ENCODE results near the gene CACNA1D.

The CACNA1D gene

DNA sequence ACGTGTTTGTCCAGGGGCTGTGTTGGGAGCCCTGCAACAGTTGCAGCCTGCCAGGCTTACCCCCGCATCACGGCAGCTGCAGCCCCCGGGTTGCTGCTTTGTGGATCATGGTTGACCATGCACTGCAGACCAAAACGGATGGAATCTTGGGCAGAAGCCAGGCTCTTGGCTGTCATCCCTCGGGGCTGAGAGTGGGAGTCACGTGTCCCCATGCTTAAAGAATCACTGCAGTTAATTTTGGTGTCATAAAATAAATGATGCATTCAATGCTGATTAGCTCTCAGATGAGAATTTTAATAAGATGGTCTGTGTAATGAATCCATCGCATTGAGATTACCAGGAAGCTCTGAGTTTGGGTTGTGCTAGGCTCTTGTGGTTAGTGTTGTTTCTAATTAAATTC, 236.2 kb downstream of the CACNA1D start:
- Histone ChIP-seq H3K4me1 (ENCODE audit: control insufficient read depth, insufficient read depth, low read length) (no peaks in the 10 kb centered on the region), H3K27me3 (ENCODE audit: control insufficient read depth, insufficient read depth, low read length) (no peaks in the 10 kb centered on the region), H3K9ac (ENCODE audit: low read length) (no peak overlapping the region), H3K4me3 (ENCODE audit: low read depth, low read length) (no peak overlapping the region), H3K36me3 (ENCODE audit: control insufficient read depth, insufficient read depth, low read length) (no peaks in the 10 kb centered on the region), H3K9me3 (ENCODE audit: control insufficient read depth, insufficient read depth, low read depth, low read length) (no peaks in the 10 kb centered on the region), H3K27ac (ENCODE audit: low read depth, low read length) (no peak overlapping the region)

DNA sequence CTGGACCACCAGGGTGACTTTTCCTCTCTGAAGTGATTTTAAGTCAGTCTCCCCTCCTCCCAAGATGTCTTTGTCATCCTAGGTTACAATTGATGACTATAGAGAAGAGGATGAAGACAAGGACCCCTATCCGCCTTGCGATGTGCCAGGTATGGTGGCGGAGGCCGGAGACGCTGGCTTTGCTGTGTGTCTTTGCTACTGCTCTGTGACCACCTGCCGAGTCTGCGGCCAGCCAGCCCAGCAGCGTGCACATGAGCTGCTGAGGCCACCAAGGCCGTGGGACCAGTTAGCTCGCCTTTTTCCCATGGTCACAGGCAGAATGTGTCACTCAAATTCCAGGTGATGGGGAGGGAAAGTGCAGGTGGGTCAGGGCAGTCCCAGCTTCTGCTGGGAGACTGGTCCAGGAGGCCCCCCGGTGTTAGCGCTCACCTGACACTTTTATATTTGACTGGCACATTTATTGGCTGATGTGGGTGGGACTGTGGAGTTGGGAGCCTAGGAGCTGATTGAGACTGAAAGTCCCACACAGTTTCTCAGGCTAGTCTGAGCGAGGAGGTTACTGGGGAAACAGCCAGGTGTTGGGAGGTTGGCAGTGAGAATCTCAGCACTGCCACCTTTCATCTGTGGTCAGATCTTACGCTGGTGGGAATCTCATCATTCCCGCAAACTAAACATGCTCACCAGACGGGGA, 237.7 kb downstream of the CACNA1D start:
- Histone ChIP-seq H3K27me3 (ENCODE audit: control insufficient read depth, insufficient read depth, low read length) (no peaks in the 10 kb centered on the region), H3K9ac (ENCODE audit: low read length) (no peak overlapping the region), H3K9me3 (ENCODE audit: control insufficient read depth, insufficient read depth, low read depth, low read length) (no peaks in the 10 kb centered on the region)

DNA sequence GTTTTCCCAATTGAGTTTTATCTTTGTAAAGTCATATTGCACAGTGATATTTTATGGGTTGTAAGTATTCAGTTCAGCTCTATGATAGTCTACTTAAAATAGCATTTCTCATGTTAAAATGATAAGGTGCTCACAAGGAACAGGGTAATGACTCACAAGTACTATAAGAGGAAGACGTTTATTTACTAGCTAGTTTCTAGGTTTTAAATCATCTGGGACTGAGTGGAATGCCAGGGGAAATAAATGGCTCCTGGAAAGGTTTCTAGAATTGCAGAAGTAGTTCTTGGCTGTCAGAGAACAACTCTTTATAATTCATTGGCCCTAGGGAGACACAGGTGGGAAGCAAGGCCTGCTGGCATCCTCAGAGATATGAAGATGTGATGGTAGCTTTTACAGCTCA, 239.0 kb downstream of the CACNA1D start:
- H3K36me3 ChIP-seq (ENCODE audit: control insufficient read depth, insufficient read depth, low read length) = no peaks in the 10 kb centered on the region
- H3K27me3 ChIP-seq (ENCODE audit: control insufficient read depth, insufficient read depth, low read length) = no peaks in the 10 kb centered on the region

More for the DNA sequence above, 237.7 kb downstream of the CACNA1D start:
- Histone ChIP-seq H3K36me3 (ENCODE audit: control insufficient read depth, insufficient read depth, low read length) (no peaks in the 10 kb centered on the region), H3K4me3 (ENCODE audit: low read depth, low read length) (no peak overlapping the region), H3K27ac (ENCODE audit: low read depth, low read length) (no peak overlapping the region), H3K4me1 (ENCODE audit: control insufficient read depth, insufficient read depth, low read length) (no peaks in the 10 kb centered on the region)

DNA sequence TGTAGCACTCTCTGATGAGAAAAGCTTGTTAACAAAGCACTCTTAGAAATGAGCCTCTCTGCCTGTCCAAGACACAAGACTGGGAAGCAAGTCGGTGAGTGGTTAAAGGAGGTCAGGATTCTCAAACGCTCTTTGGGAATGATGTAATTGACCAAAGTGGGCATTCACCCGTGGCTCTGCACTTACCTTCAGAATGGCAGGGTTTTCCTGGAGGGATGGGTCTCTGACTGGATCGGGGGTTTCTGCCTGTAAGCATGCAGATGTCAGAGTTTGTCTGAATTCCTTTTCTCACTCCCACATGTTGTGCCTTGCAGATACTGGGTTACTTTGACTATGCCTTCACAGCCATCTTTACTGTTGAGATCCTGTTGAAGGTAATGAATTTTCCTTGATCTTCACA, 245.6 kb downstream of the CACNA1D start:
- no peak overlapping the region for H3K9ac ChIP-seq (ENCODE audit: low read length)
- no peaks in the 10 kb centered on the region for H3K36me3 ChIP-seq (ENCODE audit: control insufficient read depth, insufficient read depth, low read length)
- H3K4me3 ChIP-seq (ENCODE audit: low read depth, low read length) = no peak overlapping the region
- no peak overlapping the region for H3K27ac ChIP-seq (ENCODE audit: low read depth, low read length)
- H3K4me1 ChIP-seq (ENCODE audit: control insufficient read depth, insufficient read depth, low read length) = no peaks in the 10 kb centered on the region; the same call in 1 of the 2 replicates
- no peaks in the 10 kb centered on the region for H3K9me3 ChIP-seq (ENCODE audit: control insufficient read depth, insufficient read depth, low read depth, low read length)
- H3K27me3 ChIP-seq (ENCODE audit: control insufficient read depth, insufficient read depth, low read length) = no peaks in the 10 kb centered on the region

More for the DNA sequence above, 239.0 kb downstream of the CACNA1D start:
- no peak overlapping the region for H3K4me3 ChIP-seq (ENCODE audit: low read depth, low read length)
- H3K9ac ChIP-seq (ENCODE audit: low read length) = no peak overlapping the region
- no peaks in the 10 kb centered on the region for H3K9me3 ChIP-seq (ENCODE audit: control insufficient read depth, insufficient read depth, low read depth, low read length)
- H3K4me1 ChIP-seq (ENCODE audit: control insufficient read depth, insufficient read depth, low read length) = no peaks in the 10 kb centered on the region
- no peak overlapping the region for H3K27ac ChIP-seq (ENCODE audit: low read depth, low read length)

DNA sequence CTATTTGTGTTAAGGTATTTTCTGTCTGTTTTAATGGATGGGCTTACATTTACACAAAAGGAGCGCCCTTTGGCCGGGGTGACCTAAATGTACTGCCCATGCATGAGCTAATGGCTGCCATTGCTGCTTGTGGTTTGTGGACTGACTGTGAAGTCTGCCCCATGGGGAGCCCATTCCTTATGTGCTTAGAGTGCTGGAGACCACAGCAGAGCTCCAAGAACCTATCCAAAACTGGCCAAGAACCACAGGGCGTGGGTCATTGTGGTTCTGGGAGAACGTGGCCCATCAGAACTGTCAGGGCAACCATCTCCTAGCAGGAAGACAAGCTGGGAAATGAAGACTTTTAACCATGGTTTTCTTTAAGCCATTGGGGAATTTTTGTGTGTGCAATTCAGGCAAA, 246.5 kb downstream of the CACNA1D start:
- H3K4me3 ChIP-seq (ENCODE audit: low read depth, low read length) = no peak overlapping the region

DNA sequence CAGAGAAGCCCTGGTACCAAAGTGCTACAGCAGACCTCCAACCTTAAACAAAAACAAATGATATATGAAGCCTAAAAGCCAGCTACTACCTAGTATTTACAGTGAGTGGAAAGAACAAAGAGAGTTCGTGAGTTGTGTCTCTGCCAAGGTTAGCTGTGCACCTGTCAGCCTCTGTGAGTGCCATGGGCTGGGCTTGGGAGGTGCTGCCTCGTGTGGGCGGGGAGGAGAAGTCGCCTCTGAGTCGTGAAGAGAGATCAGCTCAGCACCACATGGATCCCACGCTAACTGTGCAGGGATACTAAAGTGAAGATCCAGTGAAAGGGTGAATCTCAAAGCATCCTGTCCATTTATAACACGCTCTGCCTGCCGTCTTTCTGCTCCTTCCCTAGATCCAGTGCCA, 249.9 kb downstream of the CACNA1D start:
- H3K9ac ChIP-seq (ENCODE audit: low read length) = no peak overlapping the region
- no peaks in the 10 kb centered on the region for H3K27me3 ChIP-seq (ENCODE audit: control insufficient read depth, insufficient read depth, low read length)
- H3K4me3 ChIP-seq (ENCODE audit: low read depth, low read length) = no peak overlapping the region
- H3K27ac ChIP-seq (ENCODE audit: low read depth, low read length) = no peak overlapping the region
- H3K9me3 ChIP-seq (ENCODE audit: control insufficient read depth, insufficient read depth, low read depth, low read length) = no peaks in the 10 kb centered on the region
- no peaks in the 10 kb centered on the region for H3K36me3 ChIP-seq (ENCODE audit: control insufficient read depth, insufficient read depth, low read length)
- H3K4me1 ChIP-seq (ENCODE audit: control insufficient read depth, insufficient read depth, low read length) = peaks cover 18% of the 10 kb centered on the region

More for the DNA sequence above, 246.5 kb downstream of the CACNA1D start:
- no peaks in the 10 kb centered on the region for H3K36me3 ChIP-seq (ENCODE audit: control insufficient read depth, insufficient read depth, low read length)
- no peaks in the 10 kb centered on the region for H3K27me3 ChIP-seq (ENCODE audit: control insufficient read depth, insufficient read depth, low read length)
- no peaks in the 10 kb centered on the region; the same call in 1 of the 2 replicates for H3K4me1 ChIP-seq (ENCODE audit: control insufficient read depth, insufficient read depth, low read length)
- no peak overlapping the region for H3K27ac ChIP-seq (ENCODE audit: low read depth, low read length)
- H3K9me3 ChIP-seq (ENCODE audit: control insufficient read depth, insufficient read depth, low read depth, low read length) = no peaks in the 10 kb centered on the region
- H3K9ac ChIP-seq (ENCODE audit: low read length) = no peak overlapping the region

DNA sequence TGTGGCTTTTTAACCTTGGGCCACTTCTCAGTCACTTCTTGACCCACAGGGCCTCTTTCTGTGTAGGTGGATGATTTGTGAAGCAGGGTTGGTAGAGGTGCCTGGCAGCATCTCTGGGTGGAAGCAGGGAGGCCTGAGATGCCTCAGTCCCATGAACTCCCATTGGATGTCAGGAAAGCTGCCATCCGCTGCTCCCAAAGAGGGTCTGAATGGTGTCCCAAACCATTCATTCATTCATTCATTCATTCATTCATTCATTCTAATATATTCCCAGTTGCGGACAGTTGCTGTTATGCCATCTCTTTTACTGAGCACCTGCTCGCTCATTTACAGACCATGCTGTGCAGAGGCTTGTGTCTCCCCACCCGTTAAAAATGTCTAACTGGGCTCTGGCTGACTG, 253.1 kb downstream of the CACNA1D start:
- Histone ChIP-seq H3K9me3 (ENCODE audit: control insufficient read depth, insufficient read depth, low read depth, low read length) (no peaks in the 10 kb centered on the region), H3K27ac (ENCODE audit: low read depth, low read length) (no peak overlapping the region), H3K4me3 (ENCODE audit: low read depth, low read length) (no peak overlapping the region), H3K9ac (ENCODE audit: low read length) (no peak overlapping the region), H3K27me3 (ENCODE audit: control insufficient read depth, insufficient read depth, low read length) (no peaks in the 10 kb centered on the region), H3K36me3 (ENCODE audit: control insufficient read depth, insufficient read depth, low read length) (no peaks in the 10 kb centered on the region), H3K4me1 (ENCODE audit: control insufficient read depth, insufficient read depth, low read length) (peaks cover 24% of the 10 kb centered on the region)

DNA sequence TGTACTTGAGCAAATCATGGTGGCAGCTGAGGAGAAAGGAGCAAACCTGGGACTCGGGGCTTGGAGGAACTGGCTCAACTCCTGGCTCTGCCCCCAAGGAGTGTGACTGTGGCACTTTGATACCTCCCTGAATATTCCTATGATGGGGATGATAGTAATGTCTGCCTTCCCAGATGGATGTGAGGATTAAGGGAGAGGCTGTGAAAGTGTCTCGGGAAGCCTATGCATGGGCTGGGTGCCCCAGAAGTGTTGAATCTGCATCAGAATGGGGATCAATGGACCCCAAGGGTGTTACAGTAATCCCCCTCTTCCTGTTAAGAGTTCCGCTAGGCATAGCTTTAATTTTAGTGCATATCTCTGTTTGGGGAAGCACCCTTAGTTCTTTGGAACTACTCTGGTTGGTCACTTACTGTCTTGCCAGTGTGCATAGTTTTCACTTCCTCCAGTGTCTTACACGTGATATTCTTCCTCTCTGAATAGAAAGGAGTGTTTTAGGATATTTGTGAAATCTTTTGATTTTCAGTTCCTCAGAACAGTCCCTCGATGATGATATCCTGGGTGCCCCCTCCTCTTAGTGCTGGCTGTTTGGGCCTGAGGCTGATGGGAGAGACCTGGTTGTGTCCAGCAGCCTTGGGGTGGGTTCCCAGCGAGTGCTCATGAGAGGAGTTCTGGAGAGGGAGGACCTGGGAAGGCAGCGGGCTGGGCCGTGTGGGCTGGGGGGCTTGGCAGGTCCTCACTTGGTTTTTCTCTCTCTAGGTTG, 254.3 kb downstream of the CACNA1D start:
- H3K4me1 ChIP-seq (ENCODE audit: control insufficient read depth, insufficient read depth, low read length) = peaks cover 30% of the 10 kb centered on the region
- no peak overlapping the region for H3K27ac ChIP-seq (ENCODE audit: low read depth, low read length)
- H3K4me3 ChIP-seq (ENCODE audit: low read depth, low read length) = no peak overlapping the region
- no peak overlapping the region for H3K9ac ChIP-seq (ENCODE audit: low read length)
- H3K9me3 ChIP-seq (ENCODE audit: control insufficient read depth, insufficient read depth, low read depth, low read length) = no peaks in the 10 kb centered on the region
- H3K27me3 ChIP-seq (ENCODE audit: control insufficient read depth, insufficient read depth, low read length) = no peaks in the 10 kb centered on the region
- no peaks in the 10 kb centered on the region for H3K36me3 ChIP-seq (ENCODE audit: control insufficient read depth, insufficient read depth, low read length)

DNA sequence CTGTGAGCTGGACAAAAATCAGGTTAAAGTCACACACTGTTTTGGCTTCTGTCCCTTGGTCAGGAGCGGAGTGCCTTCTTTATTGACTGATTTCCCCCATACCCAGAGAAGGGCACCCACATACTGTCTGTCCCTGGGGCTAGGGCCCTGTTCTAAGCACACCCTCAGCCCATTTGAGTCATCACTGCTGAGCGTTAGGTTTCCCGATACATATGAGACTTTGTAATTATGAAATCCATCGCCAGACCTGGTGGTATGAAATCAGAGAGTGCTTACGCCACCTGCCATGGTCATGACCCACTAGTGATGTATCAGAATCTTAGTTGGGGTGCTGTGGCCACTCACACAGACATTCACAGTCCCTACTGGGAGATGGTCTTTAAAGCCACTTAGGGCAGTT, 255.0 kb downstream of the CACNA1D start:
- Histone ChIP-seq H3K9ac (ENCODE audit: low read length) (no peak overlapping the region), H3K27me3 (ENCODE audit: control insufficient read depth, insufficient read depth, low read length) (no peaks in the 10 kb centered on the region), H3K27ac (ENCODE audit: low read depth, low read length) (no peak overlapping the region), H3K36me3 (ENCODE audit: control insufficient read depth, insufficient read depth, low read length) (no peaks in the 10 kb centered on the region), H3K4me3 (ENCODE audit: low read depth, low read length) (no peak overlapping the region), H3K4me1 (ENCODE audit: control insufficient read depth, insufficient read depth, low read length) (peaks cover 32% of the 10 kb centered on the region), H3K9me3 (ENCODE audit: control insufficient read depth, insufficient read depth, low read depth, low read length) (no peaks in the 10 kb centered on the region)

DNA sequence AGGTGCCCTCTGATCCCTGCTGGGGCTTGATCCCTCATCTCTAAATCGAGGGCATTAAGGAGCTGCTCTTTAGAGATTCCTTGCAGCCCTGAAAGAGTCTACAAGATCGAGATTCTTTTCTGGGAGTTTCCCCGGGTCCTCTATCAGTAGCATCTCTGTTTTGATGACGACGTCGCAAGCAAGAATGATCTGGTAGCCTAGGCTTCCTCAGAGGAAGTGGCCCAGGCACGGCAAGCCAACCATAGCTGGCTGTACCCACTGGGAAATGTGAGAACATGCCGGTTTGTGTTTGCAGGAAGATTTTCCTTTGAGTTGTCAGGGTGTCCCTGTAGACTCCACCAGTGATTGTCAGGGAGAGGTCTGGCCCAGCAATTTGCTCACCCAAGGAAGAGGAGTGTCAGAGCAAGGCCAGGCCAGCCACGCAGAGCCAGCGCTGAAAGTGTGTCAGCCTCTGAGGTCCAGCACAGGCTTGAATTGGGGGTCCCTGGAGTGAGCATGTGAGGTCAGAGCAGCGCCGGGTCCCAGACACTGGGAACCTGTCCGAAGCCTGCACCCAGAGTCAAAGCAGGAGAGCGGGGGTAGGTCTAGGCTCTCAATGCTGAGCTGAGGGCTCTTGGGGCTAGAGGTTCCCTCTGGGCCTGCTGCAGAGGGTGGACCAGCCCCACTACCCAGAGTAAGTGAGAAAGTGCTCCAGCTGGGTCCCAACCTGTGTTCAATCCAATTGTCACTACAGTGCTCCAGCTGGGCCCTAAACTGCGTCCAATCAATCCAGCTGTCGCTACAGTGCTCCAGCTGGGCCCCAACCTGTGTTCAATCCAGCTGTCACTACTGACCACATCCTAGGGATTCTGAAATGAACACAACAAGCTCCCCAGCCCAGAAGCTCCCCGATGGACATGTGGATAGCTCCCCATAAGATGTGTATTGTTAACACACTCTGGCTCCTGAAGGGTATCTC, 256.1 kb downstream of the CACNA1D start:
- H3K36me3 ChIP-seq (ENCODE audit: control insufficient read depth, insufficient read depth, low read length) = no peaks in the 10 kb centered on the region
- peaks cover 32% of the 10 kb centered on the region for H3K4me1 ChIP-seq (ENCODE audit: control insufficient read depth, insufficient read depth, low read length)
- no peaks in the 10 kb centered on the region for H3K27me3 ChIP-seq (ENCODE audit: control insufficient read depth, insufficient read depth, low read length)
- no peak overlapping the region for H3K4me3 ChIP-seq (ENCODE audit: low read depth, low read length)
- no peaks in the 10 kb centered on the region for H3K9me3 ChIP-seq (ENCODE audit: control insufficient read depth, insufficient read depth, low read depth, low read length)
- H3K9ac ChIP-seq (ENCODE audit: low read length) = no peak overlapping the region
- H3K27ac ChIP-seq (ENCODE audit: low read depth, low read length) = no peak overlapping the region
